T-helper 9 cell (primary cell): ENCODE results near the gene MAP7.
"Not testable (repeated sequence)": the region's sequence is repeated elsewhere in the genome, so short reads cannot be mapped to it uniquely, and the experiment has no call there.

Source experiments
- DNase-seq: peaks from one replicate; pipeline ENCODE4 v3.0.0-alpha.2; 2020

Gene MAP7

DNA sequence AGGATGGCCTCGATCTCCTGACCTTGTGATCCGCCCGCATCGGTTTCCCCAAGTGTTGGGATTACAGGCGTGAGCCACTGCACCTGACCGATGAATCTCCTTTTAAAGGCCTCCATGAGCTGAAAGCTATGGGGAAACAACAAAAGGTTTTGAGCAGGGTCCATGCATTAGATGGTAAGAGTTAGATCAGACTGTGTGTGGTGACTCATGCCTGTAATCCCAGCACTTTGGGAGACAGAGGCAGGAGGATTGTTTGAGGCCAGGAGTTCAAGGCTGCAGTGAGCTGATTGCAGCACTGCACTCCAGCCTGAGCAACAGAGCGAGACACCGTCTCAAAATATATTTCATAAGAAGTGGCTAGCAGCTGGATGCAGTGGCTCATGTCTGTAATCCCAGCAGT lies 219.6 kb downstream of the MAP7 start:
- DNase-seq: no peak

GRCh38 chr6:136326038-136326553 lies 224.1 kb downstream of the MAP7 start:
- DNase-seq: no peak

GRCh38 chr6:136324686-136325380 lies 225.4 kb downstream of the MAP7 start:
- no peak for DNase-seq

DNA sequence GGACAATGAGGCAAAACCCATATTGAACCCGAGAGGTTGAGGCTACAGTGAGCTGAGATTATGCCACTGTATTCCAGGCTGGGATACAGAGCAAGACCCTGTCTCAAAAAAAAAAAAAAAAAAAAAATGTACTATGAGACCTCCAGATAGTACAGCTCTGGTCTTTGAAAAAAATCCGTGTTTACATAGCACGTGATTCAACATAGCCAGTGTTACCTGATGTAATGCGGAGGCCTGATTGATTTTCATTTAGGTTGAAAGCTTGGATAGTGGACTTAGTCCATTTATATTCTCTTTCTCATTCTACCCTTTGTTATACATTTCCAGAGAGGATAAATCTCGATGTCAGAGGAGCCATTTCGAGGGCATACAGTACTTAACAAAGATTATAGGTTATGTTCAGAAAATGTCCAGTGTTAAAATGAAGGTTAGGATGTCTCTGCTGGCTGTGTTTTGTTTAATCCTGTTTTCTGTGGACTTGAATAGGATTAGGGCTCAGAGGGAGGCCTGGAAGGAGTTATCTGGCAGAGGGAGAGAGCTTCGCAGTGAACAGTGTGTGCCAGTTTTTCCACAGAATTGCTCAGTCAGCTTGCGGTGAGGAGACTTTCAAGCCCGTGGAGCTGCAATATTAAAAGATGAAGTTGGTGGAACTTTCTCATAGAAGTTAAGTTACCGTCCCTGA lies 226.7 kb downstream of the MAP7 start:
- no peak for DNase-seq

GRCh38 chr6:136319732-136320131 lies 230.5 kb downstream of the MAP7 start:
- DNase-seq: no peak

DNA sequence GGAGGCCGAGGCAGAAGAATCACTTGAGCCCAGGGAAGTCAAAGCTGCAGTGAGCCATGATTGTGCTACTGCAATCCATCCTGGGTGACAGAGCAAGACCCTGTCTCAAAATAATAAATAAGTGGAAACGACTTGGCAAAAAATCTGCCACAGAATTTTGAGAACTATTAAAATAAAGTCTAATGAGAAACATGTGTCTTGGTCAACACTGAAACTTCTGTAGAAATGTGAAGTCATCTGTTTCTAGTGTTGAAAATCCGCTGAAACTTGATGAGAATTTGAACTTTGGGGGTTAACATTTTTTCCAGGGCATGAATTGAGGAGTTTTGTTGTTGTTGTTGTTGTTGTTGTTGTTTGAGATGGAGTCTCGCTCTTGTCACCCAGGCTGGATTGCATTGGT lies 231.5 kb downstream of the MAP7 start:
- no peak for DNase-seq

- DNase-seq: no peak
Observed at GRCh38 chr6:136317971-136318370, 232.3 kb downstream of the MAP7 start.

DNA sequence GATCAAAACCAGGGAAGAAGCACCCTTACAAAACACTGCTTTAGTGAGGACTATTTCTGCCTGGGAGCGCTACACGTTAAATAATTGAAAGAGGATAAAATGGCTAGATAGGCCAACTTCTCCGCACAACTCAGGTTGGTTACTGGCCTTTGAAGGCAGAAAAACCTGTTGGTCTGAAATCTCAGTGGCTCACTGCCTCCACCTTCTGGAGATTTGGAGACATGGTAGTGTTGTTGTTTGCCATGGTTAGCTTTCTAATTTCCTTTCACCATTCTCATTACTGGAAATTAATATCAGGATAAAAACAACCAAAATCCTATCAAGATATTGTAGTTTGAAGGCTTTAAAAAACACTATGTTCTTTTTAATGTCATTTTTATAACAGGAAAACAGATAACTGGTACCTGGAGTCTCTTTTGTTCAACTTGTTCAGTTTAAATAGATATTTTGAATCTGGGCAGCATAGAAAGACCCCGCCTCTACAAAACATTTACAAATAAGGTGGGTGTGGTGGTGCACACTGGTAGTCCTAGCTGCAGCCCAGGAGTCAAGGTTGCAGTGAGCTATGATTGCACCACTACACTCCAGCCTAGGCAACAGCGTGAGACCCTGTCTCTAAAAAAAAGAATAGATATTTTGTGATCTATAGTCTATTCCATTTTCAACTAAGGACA lies 233.1 kb downstream of the MAP7 start:
- peak; percentile 42 for DNase-seq

DNA sequence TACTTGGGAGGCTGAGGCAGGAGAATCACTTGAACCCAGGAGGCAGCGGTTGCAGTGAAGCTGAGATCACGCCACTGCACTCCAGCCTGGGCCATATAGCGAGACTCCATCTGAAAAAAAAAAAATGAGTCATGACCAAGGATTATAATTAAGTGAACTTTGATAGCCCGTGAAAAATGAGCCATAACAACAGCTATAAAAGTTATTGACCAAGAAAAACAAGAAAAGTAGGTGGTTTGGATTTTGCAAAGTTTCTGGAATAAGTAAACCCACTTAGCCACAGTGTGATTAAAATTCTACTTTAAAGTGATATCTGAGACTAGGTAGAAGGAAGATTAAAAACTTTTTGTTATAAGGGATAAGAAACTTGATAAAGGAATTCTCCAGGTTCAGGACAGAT lies 234.6 kb downstream of the MAP7 start:
- no peak for DNase-seq

- no peak for DNase-seq
Observed at GRCh38 chr6:136312975-136313374, 237.2 kb downstream of the MAP7 start.

DNA sequence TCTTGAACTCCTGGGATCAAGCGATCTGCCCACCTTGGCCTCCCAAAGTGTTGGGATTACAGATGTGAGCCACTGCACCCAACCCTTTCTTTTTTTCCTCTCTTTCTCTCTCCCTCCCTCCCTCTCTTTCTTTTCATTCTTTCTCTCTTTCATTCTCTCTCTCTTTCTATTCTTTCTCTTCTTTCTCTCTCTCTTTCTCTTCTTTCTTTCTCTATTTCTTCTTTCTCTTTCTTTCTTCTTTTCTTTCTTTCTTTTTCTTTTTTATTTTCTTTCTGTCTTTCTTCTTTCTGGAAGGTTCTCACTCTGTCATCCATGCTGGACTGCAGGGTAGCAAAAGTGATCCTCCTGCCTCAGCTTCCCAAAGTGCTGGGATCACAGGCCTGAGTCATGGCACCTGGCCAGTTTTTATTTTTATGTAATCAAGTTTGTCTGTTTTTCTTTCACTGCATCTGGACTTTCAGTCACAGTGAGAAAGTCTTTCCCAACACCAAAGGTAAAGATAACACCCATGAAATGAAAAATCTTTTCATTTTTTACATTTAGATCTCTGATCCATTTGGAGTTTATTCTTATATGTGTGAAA lies 240.4 kb downstream of the MAP7 start:
- DNase-seq: no peak

DNA sequence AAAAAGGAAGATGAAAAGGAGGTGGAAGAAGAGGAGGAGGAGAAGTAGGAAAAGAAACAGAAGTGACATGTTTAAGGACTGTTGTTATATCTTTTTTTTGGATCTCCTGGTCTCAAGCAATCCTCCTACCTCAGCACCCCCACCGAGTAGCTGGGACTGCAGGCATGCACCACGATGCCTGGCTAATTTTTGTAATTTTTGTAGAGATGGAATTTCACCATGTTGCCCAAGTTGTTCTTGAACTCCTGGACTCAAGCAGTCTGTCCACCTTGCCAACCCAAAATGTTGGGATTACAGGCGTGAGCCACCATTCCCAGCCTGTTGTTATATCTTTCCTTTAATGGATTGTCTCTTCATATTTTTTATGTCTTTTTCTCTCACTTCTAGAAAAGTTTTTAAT lies 241.1 kb downstream of the MAP7 start:
- no peak for DNase-seq

GRCh38 chr6:136308469-136308868 lies 241.8 kb downstream of the MAP7 start:
- DNase-seq: not testable (repeated sequence)

DNA sequence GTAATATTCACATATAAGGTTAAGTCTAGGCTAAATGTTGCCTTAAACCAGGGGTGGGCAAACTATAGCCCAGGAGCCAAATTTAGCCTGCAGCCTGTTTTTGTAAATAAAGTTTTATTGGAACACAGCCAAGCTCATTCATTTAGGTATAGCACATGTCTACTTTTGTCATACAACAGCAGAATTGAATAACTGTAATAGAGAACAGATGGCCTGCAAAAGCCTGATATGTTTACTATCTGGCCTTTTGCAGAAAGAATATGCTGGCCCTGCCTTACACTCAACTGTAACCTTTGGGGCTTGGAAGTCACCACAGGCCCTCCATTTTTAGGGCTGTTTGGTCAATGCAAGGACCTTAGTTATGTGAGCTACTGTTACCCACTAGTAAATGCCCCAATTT lies 242.9 kb downstream of the MAP7 start:
- DNase-seq: no peak

GRCh38 chr6:136306466-136306865 lies 243.8 kb downstream of the MAP7 start:
- DNase-seq: no peak

GRCh38 chr6:136304410-136304809 lies 245.8 kb downstream of the MAP7 start:
- DNase-seq: no peak

GRCh38 chr6:136303516-136303915 lies 246.7 kb downstream of the MAP7 start:
- DNase-seq: no peak

DNA sequence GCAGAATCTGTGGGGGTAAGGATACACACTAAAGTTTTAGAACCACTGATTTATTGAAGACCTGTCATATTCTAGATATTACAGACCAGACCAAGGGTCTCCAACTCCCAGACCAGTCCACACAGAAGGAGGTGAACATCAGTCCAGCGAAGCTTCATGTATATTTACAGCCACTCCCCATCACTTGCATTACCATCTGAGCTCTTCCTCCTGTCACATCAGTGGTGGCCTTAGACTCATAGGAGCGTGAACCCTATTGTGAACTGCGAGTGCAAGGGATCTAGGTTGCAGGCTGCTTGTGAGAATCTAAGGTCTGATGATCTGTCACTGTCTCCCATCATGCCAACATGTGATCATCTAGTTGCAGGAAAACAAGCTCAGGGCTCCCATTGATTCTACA lies 255.6 kb downstream of the MAP7 start:
- no peak for DNase-seq
